ENCODE results near the gene CPED1. TPM values are rescaled to one million over a fixed set of nuclear protein-coding genes. Genes with fewer than 3 reads are reported as not detected.
"Not testable (repeated sequence)": the region's sequence is repeated elsewhere in the genome, so short reads cannot be mapped to it uniquely, and the experiment has no call there.

CPED1 gene
- total RNA-seq, 2 donors from 2014 or later = not detected

DNA sequence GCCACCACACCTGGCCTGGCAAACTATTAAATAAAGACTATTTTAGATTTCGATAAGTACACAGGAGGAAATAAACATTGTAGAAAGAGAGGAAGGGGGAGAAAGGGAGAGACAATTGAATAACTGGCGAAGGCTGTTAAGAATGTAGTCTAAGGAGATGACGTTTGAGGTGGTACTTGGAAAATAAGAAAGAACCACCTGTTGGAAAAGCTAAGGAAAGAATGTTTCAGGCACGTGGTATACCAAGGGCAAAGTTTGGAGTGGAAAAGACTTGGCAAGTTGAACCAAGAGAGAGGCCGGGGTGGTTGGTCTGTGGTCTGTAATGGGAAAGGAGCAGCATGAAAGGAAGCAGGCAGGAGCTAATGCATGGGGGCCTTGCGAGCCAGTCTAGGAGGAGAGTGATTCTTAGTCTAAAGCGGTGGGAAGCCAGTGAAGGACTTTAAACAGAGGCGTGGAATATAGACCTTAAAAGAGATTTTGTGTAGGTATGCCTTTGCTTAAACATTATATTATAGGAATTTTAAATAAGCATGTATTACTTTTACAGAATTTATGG is 28.5 kb upstream of the CPED1 start:
- Mint-ChIP-seq H3K27me3 (no peaks in the 10 kb centered on the region), H3K36me3 (peaks cover 38% of the 10 kb centered on the region), H3K4me3 (no peak overlapping the region), H3K9me3 (no peaks in the 10 kb centered on the region), H3K27ac (no peak overlapping the region), H3K4me1 (ENCODE audit: low read depth in 2 of 2) (peaks cover 28% of the 10 kb centered on the region in 2 donors)
- ATAC-seq (no peak), DNase-seq (ENCODE audit: low spot score) (no peak)

DNA sequence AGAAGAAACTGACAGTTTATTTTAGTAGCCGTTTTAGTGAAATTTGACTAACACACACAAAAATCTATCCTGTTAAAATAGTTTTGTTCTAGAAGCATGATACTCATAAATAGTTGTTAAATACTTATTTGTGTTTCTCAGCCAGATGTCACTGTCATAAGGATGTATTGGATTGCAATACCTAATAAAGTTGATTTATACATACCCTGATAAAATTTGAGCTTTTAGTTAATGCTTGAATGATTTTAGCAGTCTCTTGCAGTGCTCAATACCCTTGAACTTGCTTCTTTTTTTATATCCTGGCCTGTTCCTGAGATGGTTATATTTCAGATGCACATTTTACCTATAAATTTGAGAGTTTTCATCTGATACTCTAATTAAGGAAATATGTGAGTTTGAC is 27.8 kb upstream of the CPED1 start:
- no peaks in the 10 kb centered on the region for H3K27me3 Mint-ChIP-seq
- DNase-seq (ENCODE audit: low spot score) = no peak
- peaks cover 38% of the 10 kb centered on the region for H3K36me3 Mint-ChIP-seq
- no peak for ATAC-seq
- no peaks in the 10 kb centered on the region for H3K9me3 Mint-ChIP-seq
- H3K27ac Mint-ChIP-seq = no peak overlapping the region
- no peak overlapping the region for H3K4me3 Mint-ChIP-seq
- H3K4me1 Mint-ChIP-seq (ENCODE audit: low read depth in 2 of 2) = peaks cover 28% of the 10 kb centered on the region in 2 donors

DNA sequence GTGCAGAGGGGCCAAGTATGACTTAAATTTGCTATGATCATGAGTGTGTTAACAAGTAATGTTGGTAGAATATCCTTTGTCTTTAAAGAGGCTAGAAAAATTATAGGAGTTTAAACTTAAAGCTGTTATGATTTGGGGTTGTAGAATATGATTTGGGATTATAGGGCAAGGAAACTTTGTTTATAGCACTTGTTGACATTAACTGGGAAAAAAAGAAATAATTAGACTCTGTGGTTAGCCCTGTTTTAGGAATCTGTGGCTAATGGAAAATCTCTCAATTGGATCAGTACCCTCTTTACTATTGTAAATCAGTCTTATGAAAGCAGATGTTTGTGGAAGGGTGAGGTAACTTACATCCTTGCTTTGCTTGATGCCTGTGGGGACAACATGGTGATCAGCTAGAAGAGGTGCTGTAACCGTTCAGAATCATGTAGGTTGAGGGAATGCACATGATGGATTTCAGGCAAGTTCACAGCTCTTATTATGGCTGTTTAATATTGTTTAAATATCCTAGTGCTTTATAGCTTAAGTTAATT is 26.8 kb upstream of the CPED1 start:
- H3K27ac Mint-ChIP-seq = peak overlapping the region; percentile 5 to 7
- no peak for ATAC-seq
- H3K36me3 Mint-ChIP-seq = peaks cover 34% of the 10 kb centered on the region
- no peak overlapping the region for H3K4me3 Mint-ChIP-seq
- H3K27me3 Mint-ChIP-seq = no peaks in the 10 kb centered on the region
- peaks cover 28% of the 10 kb centered on the region in 2 donors for H3K4me1 Mint-ChIP-seq (ENCODE audit: low read depth in 2 of 2)
- DNase-seq (ENCODE audit: low spot score) = no peak
- no peaks in the 10 kb centered on the region for H3K9me3 Mint-ChIP-seq

DNA sequence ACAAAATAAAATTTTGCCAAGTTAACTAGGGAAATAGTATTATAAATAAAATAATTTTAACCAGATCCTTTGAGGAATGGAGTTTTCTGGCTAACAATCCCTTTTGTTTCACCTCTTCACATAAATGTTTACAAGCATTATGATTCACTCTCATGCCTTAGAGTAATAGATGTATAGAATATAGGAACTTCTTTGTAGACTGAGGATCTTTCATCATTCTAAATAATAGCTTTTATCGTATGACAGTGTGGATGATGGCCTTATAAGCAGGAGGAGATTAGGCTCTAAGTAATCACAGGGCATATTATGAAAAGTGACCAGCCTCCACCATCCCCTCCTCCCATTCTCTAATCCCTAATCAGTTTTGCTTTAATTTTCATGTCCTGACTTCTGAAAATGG is 24.4 kb upstream of the CPED1 start:
- no peaks in the 10 kb centered on the region for H3K9me3 Mint-ChIP-seq
- peaks cover 23% of the 10 kb centered on the region for H3K36me3 Mint-ChIP-seq
- H3K27ac Mint-ChIP-seq = peak overlapping the region in 1 of 2 donors; percentile 12
- H3K4me1 Mint-ChIP-seq (ENCODE audit: low read depth in 2 of 2) = peaks cover 18 to 25% of the 10 kb centered on the region in 2 donors
- DNase-seq (ENCODE audit: low spot score) (no peak), ATAC-seq (no peak)
- no peaks in the 10 kb centered on the region for H3K27me3 Mint-ChIP-seq
- H3K4me3 Mint-ChIP-seq = no peak overlapping the region

DNA sequence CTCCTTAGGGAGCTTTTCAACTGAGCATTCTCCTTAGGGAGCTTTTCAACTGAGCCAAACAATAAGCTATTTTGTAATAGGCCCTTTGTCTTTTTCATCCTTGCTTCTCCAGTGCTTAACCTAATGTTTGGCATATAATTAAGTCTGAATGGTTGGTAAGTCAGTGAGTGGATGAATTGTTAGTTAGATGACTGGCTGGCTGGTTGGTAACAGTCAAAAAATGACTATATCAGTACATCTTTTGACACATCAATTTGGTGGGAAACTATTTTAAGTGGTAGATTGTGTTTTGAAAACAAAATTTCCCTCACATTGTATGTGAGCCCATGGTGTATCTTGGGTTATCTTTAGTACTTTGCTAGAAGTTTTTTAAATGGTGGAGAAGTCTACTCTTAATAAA is 21.6 kb upstream of the CPED1 start:
- H3K4me1 Mint-ChIP-seq (ENCODE audit: low read depth in 2 of 2) = peaks cover 1 to 10% of the 10 kb centered on the region in 2 donors
- peaks cover 11% of the 10 kb centered on the region for H3K36me3 Mint-ChIP-seq
- ATAC-seq (no peak), DNase-seq (ENCODE audit: low spot score) (no peak)
- H3K27ac Mint-ChIP-seq = no peak overlapping the region
- H3K9me3 Mint-ChIP-seq = no peaks in the 10 kb centered on the region
- no peak overlapping the region for H3K4me3 Mint-ChIP-seq
- no peaks in the 10 kb centered on the region for H3K27me3 Mint-ChIP-seq

DNA sequence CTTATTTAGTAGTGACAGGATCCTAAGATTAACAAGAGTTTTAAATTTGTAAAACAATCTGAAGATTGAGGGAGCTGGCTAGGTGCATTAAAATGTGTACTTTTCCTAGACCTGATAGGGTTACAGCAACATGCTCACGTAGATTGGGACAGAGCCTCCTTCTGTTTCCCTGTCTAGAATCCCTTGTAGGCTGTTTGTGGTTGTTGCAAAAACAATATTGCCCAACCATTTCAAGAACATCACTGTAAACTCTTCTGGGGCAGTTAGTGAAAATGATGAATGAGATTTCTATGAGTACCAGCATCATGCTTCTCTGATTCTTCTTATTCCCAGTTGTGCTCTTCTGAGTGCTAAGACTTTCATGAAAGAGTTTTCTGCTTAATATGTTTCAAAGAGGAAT is 14.7 kb upstream of the CPED1 start:
- peaks cover 21% of the 10 kb centered on the region for H3K36me3 Mint-ChIP-seq
- no peaks in the 10 kb centered on the region for H3K9me3 Mint-ChIP-seq
- ATAC-seq (no peak), DNase-seq (ENCODE audit: low spot score) (no peak)
- no peak overlapping the region for H3K27ac Mint-ChIP-seq
- no peaks in the 10 kb centered on the region for H3K27me3 Mint-ChIP-seq
- H3K4me1 Mint-ChIP-seq (ENCODE audit: low read depth in 2 of 2) = no peaks in the 10 kb centered on the region
- no peak overlapping the region for H3K4me3 Mint-ChIP-seq

DNA sequence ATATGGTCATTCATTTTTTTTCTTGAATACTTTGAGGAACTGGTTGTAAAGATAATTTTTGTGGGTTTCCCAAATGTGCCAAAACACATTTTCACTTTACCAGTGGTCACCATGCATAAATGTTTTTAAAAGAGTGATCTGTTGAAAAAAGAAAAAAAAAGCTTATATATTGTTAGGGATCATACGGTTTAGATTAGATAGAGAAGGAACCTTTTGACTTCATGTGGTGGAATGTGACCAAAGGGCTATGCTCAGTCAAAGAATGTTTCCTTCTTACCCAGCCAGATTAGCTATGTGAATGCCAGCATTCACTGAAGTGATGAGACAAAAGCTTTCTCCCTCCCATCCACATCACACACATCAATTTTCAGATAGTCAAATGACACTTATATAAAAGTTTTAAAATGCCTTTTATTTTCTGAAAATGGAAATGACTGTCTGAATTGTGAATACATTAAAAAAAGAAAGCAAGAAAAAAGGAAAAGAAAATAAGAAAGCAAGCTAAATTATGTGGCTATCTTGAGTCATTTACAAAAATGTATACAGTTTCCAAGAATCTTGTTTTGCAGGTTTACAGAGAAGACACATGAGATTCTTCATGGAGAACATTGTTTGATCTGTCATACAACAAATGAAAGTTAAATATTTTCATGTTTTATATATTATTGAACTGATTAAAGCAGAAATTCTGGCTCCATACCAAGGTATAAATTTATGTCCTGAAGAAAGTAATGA is 8.6 kb upstream of the CPED1 start:
- Mint-ChIP-seq H3K4me3 (no peak overlapping the region), H3K9me3 (no peaks in the 10 kb centered on the region), H3K27me3 (peaks cover 3 to 5% of the 10 kb centered on the region in 2 donors), H3K36me3 (peaks cover under 1% of the 10 kb centered on the region), H3K4me1 (ENCODE audit: low read depth in 2 of 2) (peaks cover 4 to 6% of the 10 kb centered on the region in 2 donors), H3K27ac (no peak overlapping the region)
- no peak for DNase-seq (ENCODE audit: low spot score)
- ATAC-seq = no peak

DNA sequence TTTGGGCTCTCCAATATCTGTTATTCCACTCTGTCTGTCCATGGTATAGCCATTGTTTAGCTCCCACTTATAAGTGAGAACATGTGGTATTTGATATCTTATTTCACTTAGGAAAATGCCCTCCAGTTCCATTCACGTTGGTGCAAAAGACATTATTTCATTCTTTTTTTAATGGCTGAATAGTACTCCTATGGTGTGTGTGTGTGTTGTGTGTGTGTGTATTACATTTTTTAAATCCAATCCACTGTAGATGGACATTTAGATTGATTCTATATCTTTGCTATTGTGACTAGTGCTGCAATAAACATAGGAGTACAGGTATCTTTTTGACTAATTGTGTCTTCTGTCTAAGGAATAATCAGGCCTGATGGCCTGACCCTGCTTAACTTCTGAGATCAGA is 7.4 kb upstream of the CPED1 start:
- H3K9me3 Mint-ChIP-seq = no peaks in the 10 kb centered on the region
- H3K4me1 Mint-ChIP-seq (ENCODE audit: low read depth in 2 of 2) = peaks cover 4 to 6% of the 10 kb centered on the region in 2 donors
- H3K27me3 Mint-ChIP-seq = peaks cover 3 to 7% of the 10 kb centered on the region in 2 donors
- DNase-seq (ENCODE audit: low spot score) (no peak), ATAC-seq (no peak)
- H3K27ac Mint-ChIP-seq = no peak overlapping the region
- no peak overlapping the region for H3K4me3 Mint-ChIP-seq
- H3K36me3 Mint-ChIP-seq = no peaks in the 10 kb centered on the region

DNA sequence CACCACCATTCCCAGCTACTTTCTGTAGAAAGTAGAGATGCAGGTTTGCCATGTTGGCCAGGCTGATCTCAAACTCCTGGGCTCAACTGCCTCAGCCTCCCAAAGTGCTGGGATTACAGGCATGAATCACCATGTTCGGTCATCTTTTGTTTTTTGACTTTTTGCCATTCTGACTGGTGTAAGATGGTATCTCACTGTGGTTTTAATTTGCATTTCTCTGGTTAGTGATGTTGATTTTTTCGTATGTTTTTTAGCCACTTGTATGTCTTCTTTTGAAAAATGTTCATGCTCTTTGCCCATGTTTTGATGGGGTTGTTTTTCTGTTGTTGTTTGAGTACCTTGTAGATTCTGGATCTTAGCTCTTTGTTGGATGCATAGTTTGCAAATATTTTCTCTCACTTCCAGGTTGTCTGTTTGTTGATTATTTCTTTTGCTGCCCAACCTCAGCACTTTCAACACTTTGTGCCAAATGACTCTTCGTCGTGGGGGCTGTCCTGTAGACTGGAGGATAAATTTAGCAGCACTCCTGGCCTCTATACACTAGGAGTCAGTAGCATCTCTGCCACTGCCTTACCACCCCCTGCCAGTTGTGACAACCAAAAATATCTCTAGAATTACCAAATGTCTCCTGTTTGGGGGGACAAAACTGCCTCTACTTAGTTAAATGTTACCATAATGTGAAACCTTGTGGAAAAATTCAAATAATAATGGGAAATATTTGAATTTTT is 6.5 kb upstream of the CPED1 start:
- no peaks in the 10 kb centered on the region for H3K36me3 Mint-ChIP-seq
- peaks cover 3 to 13% of the 10 kb centered on the region in 2 donors for H3K27me3 Mint-ChIP-seq
- ATAC-seq = peak in 1 of 2 donors; percentile 62
- no peak overlapping the region for H3K27ac Mint-ChIP-seq
- no peak for DNase-seq (ENCODE audit: low spot score)
- H3K4me1 Mint-ChIP-seq (ENCODE audit: low read depth in 2 of 2) = peaks cover 4 to 6% of the 10 kb centered on the region in 2 donors
- no peaks in the 10 kb centered on the region for H3K9me3 Mint-ChIP-seq
- no peak overlapping the region for H3K4me3 Mint-ChIP-seq

DNA sequence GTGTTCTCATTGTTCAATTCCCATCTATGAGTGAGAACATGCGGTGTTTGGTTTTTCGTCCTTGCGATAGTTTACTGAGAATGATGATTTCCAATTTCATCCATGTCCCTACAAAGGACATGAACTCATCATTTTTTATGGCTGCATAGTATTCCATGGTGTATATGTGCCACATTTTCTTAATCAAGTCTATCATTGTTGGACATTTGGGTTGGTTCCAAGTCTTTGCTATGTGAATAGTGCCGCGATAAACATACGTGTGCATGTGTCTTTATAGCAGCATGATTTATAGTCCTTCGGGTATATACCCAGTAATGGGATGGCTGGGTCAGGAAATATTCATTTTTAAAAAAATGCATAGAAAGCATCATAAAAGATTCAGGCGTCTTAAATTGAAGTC is 4.9 kb upstream of the CPED1 start:
- H3K4me3 Mint-ChIP-seq, H3K27ac Mint-ChIP-seq: not testable (repeated sequence)

DNA sequence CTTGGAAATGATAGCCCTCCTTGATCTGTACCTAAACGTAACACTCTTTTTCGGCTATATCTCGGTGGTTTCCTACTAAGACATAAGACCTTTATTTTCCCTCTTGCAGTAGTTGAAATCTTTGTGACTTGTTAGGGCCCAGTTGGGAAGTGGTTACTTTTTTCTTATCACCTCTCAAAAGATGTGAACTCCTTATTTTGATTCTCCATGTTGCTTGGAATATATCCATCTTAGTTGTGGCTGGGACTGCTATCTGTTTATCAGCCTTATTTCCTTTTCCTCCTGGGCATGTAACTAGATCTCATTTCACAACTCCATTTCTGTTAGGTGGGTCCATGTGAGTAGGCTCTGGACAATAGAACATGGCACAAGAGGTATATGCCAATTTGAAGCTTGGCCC is 4.1 kb upstream of the CPED1 start:
- peaks cover 16 to 33% of the 10 kb centered on the region in 2 donors for H3K27me3 Mint-ChIP-seq
- H3K4me3 Mint-ChIP-seq = no peak overlapping the region
- peaks cover 21 to 25% of the 10 kb centered on the region in 2 donors for H3K4me1 Mint-ChIP-seq (ENCODE audit: low read depth in 2 of 2)
- no peak for ATAC-seq
- no peak for DNase-seq (ENCODE audit: low spot score)
- H3K36me3 Mint-ChIP-seq = no peaks in the 10 kb centered on the region
- H3K9me3 Mint-ChIP-seq = no peaks in the 10 kb centered on the region
- no peak overlapping the region for H3K27ac Mint-ChIP-seq

More for the DNA sequence above, 4.9 kb upstream of the CPED1 start:
- Mint-ChIP-seq H3K4me1 (ENCODE audit: low read depth in 2 of 2) (peaks cover 15 to 17% of the 10 kb centered on the region in 2 donors), H3K27me3 (peaks cover 7 to 25% of the 10 kb centered on the region in 2 donors)
- ATAC-seq; DNase-seq (ENCODE audit: low spot score); H3K9me3 Mint-ChIP-seq; H3K36me3 Mint-ChIP-seq: not testable (repeated sequence)

DNA sequence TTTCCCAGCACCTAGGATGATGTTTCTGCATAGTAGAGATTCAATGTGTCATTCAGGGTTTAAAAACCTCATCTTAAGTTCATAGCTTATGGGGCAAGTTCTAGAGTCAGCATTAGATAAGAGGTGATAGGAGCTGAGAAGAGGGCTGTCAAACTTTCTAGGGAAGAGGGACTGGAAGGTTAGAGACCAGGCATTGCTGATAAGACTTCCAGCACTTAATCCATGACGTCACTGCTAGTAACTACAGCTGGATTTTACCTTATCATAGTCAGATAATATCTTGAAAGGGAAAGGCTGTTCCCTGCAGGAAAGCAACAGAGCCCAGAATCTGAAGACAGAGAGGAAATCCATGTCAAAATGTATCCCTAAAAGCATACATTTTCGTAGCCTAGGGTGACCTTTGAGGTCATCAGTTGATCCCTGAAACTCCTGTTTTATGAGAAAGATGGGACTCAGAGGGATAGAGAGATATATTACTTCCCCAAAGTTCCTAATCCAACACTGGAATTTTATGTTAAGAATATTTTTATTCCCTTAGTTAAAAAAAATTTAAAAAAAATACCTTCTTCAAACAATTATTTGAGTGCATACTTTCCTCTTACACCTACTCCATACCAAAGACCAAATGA is 3.3 kb upstream of the CPED1 start:
- Mint-ChIP-seq H3K9me3 (no peaks in the 10 kb centered on the region), H3K27ac (no peak overlapping the region), H3K4me3 (no peak overlapping the region), H3K4me1 (ENCODE audit: low read depth in 2 of 2) (peaks cover 21 to 29% of the 10 kb centered on the region in 2 donors), H3K36me3 (no peaks in the 10 kb centered on the region), H3K27me3 (peaks cover 22 to 41% of the 10 kb centered on the region in 2 donors)
- no peak for DNase-seq (ENCODE audit: low spot score)
- ATAC-seq = no peak

DNA sequence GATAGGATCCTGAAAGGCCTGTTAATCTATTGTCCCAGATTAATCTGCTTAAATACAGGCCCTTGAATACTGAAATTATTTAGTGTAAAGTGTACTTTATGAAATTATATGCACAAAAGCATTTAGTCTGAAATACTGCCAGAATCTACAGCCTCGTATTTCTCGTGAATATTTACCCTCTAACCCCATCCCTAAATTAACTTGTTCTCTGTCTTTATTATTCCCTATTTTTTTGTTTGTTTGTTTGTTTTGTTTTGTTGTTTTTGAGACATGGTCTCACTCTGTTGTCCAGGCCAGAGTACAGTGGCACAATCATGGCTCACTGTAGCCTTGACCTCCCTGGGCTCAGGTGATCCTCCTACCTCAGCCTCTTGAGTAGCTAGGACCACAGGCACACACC is 2.7 kb upstream of the CPED1 start:
- peaks cover 21 to 29% of the 10 kb centered on the region in 2 donors for H3K4me1 Mint-ChIP-seq (ENCODE audit: low read depth in 2 of 2)
- peaks cover 24 to 47% of the 10 kb centered on the region in 2 donors for H3K27me3 Mint-ChIP-seq
- no peaks in the 10 kb centered on the region for H3K36me3 Mint-ChIP-seq
- no peak overlapping the region for H3K27ac Mint-ChIP-seq
- ATAC-seq (no peak), DNase-seq (ENCODE audit: low spot score) (no peak)
- no peak overlapping the region for H3K4me3 Mint-ChIP-seq
- H3K9me3 Mint-ChIP-seq = no peaks in the 10 kb centered on the region
